ENCODE measurements around the gene CKS1B. TPM values are rescaled to one million over a fixed set of nuclear protein-coding genes. Genes with fewer than 3 reads are reported as not detected.

CKS1B gene
- total and polyA plus RNA-seq, 8 donors, result 4.7 to 73.3 (median 30.6) TPM

GRCh38 chr1:154944401-154945159 lies 29.9 kb upstream of the CKS1B start:
- TF ChIP-seq POLR2A (IDR thresholded peaks at IDR 0.05) (no peak), EP300 (IDR thresholded peaks at IDR 0.05) (no peak), POLR2AphosphoS5 (IDR thresholded peaks at IDR 0.05) (no peak), CTCF (IDR thresholded peaks at IDR 0.05) (no peak)
- H3K4me1 ChIP-seq, result peaks cover 34 to 61% (median 48%) of the 10 kb centered on the region in 4 donors
- no peaks in the 10 kb centered on the region for H3K9me3 ChIP-seq
- peaks cover 22 to 49% (median 45%) of the 10 kb centered on the region in 4 donors for H3K36me3 ChIP-seq
- intact Hi-C loops (cut with DNase I; ENCODE audit: low total_unique reads), result no loop called here
- no peak overlapping the region for H3K4me3 ChIP-seq
- 20 to 41% (median 26%) methylated on average over 8 to 9 of the region's 9 CpGs for WGBS, 5 donors
- H3K27ac ChIP-seq, result peak overlapping the region in 4 of 5 donors; percentile 1 to 85 (median 68)
- DNase-seq, result peak in 1 of 2 donors; percentile 52
- no peaks in the 10 kb centered on the region for H3K27me3 ChIP-seq

GRCh38 chr1:154945160-154945961 lies 29.1 kb upstream of the CKS1B start:
- intact Hi-C loops (cut with DNase I; ENCODE audit: low total_unique reads), result no loop called here
- H3K4me1 ChIP-seq, result peaks cover 34 to 53% (median 44%) of the 10 kb centered on the region in 4 donors
- no peaks in the 10 kb centered on the region for H3K9me3 ChIP-seq
- no peak overlapping the region for H3K4me3 ChIP-seq
- TF ChIP-seq POLR2AphosphoS5 (IDR thresholded peaks at IDR 0.05) (no peak), POLR2A (IDR thresholded peaks at IDR 0.05) (no peak), EP300 (IDR thresholded peaks at IDR 0.05) (no peak), CTCF (IDR thresholded peaks at IDR 0.05) (no peak)
- 70 to 87% (median 82%) methylated on average over 9 to 15 of the region's 15 CpGs for WGBS, 5 donors
- DNase-seq, result no peak
- H3K27ac ChIP-seq, result peak overlapping the region in 2 of 5 donors; percentile 61 to 74
- H3K27me3 ChIP-seq, result no peaks in the 10 kb centered on the region
- H3K36me3 ChIP-seq, result peaks cover 28 to 56% (median 51%) of the 10 kb centered on the region in 4 donors

GRCh38 chr1:154945962-154946850 lies 28.3 kb upstream of the CKS1B start:
- Histone ChIP-seq H3K27me3 (no peaks in the 10 kb centered on the region), H3K27ac (no peak overlapping the region), H3K36me3 (peaks cover 33 to 64% (median 60%) of the 10 kb centered on the region in 4 donors), H3K9me3 (no peaks in the 10 kb centered on the region), H3K4me1 (peaks cover 31 to 52% (median 42%) of the 10 kb centered on the region in 4 donors), H3K4me3 (no peak overlapping the region)
- intact Hi-C loops (cut with DNase I; ENCODE audit: low total_unique reads), result no loop called here
- TF ChIP-seq POLR2A (IDR thresholded peaks at IDR 0.05), result no peak
- TF ChIP-seq EP300 (IDR thresholded peaks at IDR 0.05), result no peak
- no peak for TF ChIP-seq CTCF (IDR thresholded peaks at IDR 0.05)
- TF ChIP-seq POLR2AphosphoS5 (IDR thresholded peaks at IDR 0.05), result no peak
- no peak for DNase-seq
- 81 to 89% (median 85%) methylated on average over 16 to 17 of the region's 17 CpGs for WGBS, 5 donors

- no peak overlapping the region for H3K4me3 ChIP-seq
- no peaks in the 10 kb centered on the region for H3K9me3 ChIP-seq
- TF ChIP-seq EP300 (IDR thresholded peaks at IDR 0.05) (no peak), POLR2AphosphoS5 (IDR thresholded peaks at IDR 0.05) (no peak), CTCF (IDR thresholded peaks at IDR 0.05) (no peak), POLR2A (IDR thresholded peaks at IDR 0.05) (no peak)
- no peak for DNase-seq
- no peak overlapping the region for H3K27ac ChIP-seq
- WGBS, 5 donors, result 93 to 98% (median 94%) methylated on average over 9 to 11 of the region's 11 CpGs
- H3K36me3 ChIP-seq, result peaks cover 33 to 71% (median 67%) of the 10 kb centered on the region in 4 donors
- intact Hi-C loops (cut with DNase I; ENCODE audit: low total_unique reads), result no loop called here
- peaks cover 30 to 52% (median 42%) of the 10 kb centered on the region in 4 donors for H3K4me1 ChIP-seq
- H3K27me3 ChIP-seq, result no peaks in the 10 kb centered on the region
Observed at GRCh38 chr1:154948079-154948478, 26.4 kb upstream of the CKS1B start.
